DMS153 treated with DMSO at 0.1 percent for 48 hours (cell line): Measurements from ENCODE around the gene MAP6D1.

Experiments
- DNase-seq: peaks from one replicate; lab custom pipeline; 2025; ENCODE audit not compliant: unreplicated experiment; lab: John Stamatoyannopoulos, UW

Gene MAP6D1

GRCh38 chr3:183825456-183826161 is at the start of gene MAP6D1:
MAP6D1 (minus strand) TSS chr3:183825577; CDS start chr3:183825547, 30 bp downstream.
- no peak for DNase-seq

- no peak for DNase-seq
These were observed 48.5 kb upstream of the MAP6D1 start for GRCh38 chr3:183873914-183874313.

GRCh38 chr3:183871541-183871940 is 46.2 kb upstream of the MAP6D1 start:
- DNase-seq = no peak

- DNase-seq = no peak
These were observed 45.2 kb upstream of the MAP6D1 start for GRCh38 chr3:183870563-183870962.

- no peak for DNase-seq
These were observed 43.4 kb upstream of the MAP6D1 start for GRCh38 chr3:183868796-183869195.

GRCh38 chr3:183862610-183863009 is 37.2 kb upstream of the MAP6D1 start:
- no peak for DNase-seq

GRCh38 chr3:183857863-183858262 is 32.5 kb upstream of the MAP6D1 start:
- no peak for DNase-seq

GRCh38 chr3:183854318-183855035 is 29.1 kb upstream of the MAP6D1 start:
- no peak for DNase-seq

GRCh38 chr3:183845608-183846288 is 20.4 kb upstream of the MAP6D1 start:
- no peak for DNase-seq

- no peak for DNase-seq
These were observed 19.7 kb upstream of the MAP6D1 start for GRCh38 chr3:183845090-183845489.

- DNase-seq = no peak
These were observed 19.2 kb upstream of the MAP6D1 start for GRCh38 chr3:183844606-183845005.

GRCh38 chr3:183839751-183840150 is 14.4 kb upstream of the MAP6D1 start:
- no peak for DNase-seq

GRCh38 chr3:183837894-183838293 is 12.5 kb upstream of the MAP6D1 start:
- no peak for DNase-seq

GRCh38 chr3:183837390-183837789 is 12.0 kb upstream of the MAP6D1 start:
- DNase-seq = no peak

- DNase-seq = no peak
These were observed 8.1 kb upstream of the MAP6D1 start for GRCh38 chr3:183833516-183833915.

GRCh38 chr3:183830187-183830586 is 4.8 kb upstream of the MAP6D1 start:
- DNase-seq = no peak

GRCh38 chr3:183829466-183829865 is 4.1 kb upstream of the MAP6D1 start:
- DNase-seq = no peak

- no peak for DNase-seq
These were observed 3.1 kb upstream of the MAP6D1 start for GRCh38 chr3:183828538-183828870.

- DNase-seq = no peak
These were observed 2.6 kb upstream of the MAP6D1 start for GRCh38 chr3:183827809-183828537.

- DNase-seq = no peak
These were observed 1.3 kb upstream of the MAP6D1 start for GRCh38 chr3:183826448-183827250.
